Natural killer cell treated with Interleukin-12 subunit alpha and Interleukin-12 subunit beta and Interleukin-15 and Interleukin-18, amount 100 ng/mL, for 72 hours (primary cell): ENCODE data around the gene LHX8. TPM values are rescaled to one million over a fixed set of nuclear protein-coding genes. Genes with fewer than 3 reads are reported as not detected.
"Not testable (repeated sequence)": the region's sequence is repeated elsewhere in the genome, so short reads cannot be mapped to it uniquely, and the experiment has no call there.

ENCODE experiments used
- ATAC-seq, 2 donors: fragments of 150-1000 bp; cut with Tn5 transposase in 1 of 2; sonication (Bioruptor Pico), chemical (Tn5 transposase) in 1 of 2; 2 replicates each; pipeline ENCODE4 v1.10.0; 2021
- DNase-seq: peaks from one replicate; pipeline ENCODE4 v3.0.0; 2022; ENCODE audit warnings: low spot score
- H3K27ac Mint-ChIP-seq, 2 donors: 1 replicate in 1 of 2; 2 replicates in 1 of 2; pipeline ENCODE4 v1.8.0; 2022; ENCODE audit warnings: mixed read lengths in 2 of 2, mild to moderate bottlenecking in 1 of 2, moderate library complexity in 1 of 2
- H3K27me3 Mint-ChIP-seq, 2 donors: 1 replicate in 1 of 2; 2 replicates in 1 of 2; pipeline ENCODE4 v1.8.0; 2022; ENCODE audit warnings: mixed read lengths in 2 of 2
- H3K36me3 Mint-ChIP-seq: one replicate; pipeline ENCODE4 v1.8.0; 2022; ENCODE audit warnings: mixed read lengths
- H3K4me1 Mint-ChIP-seq, 2 donors: 1 replicate in 1 of 2; 2 replicates in 1 of 2; pipeline ENCODE4 v1.8.0; 2022; ENCODE audit warnings: low read depth in 2 of 2, mixed read lengths in 2 of 2, mild to moderate bottlenecking in 1 of 2
- H3K4me3 Mint-ChIP-seq: one replicate; pipeline ENCODE4 v1.8.0; 2022; ENCODE audit warnings: mixed read lengths
- H3K9me3 Mint-ChIP-seq: 2 replicates; pipeline ENCODE4 v1.8.0; 2022; ENCODE audit warnings: mixed read lengths
- total RNA-seq, 2 donors: library from RNA; stranded (reverse); gene quantifications; one replicate each; pipeline ENCODE4 v1.2.3, GENCODE V29; 2022

LHX8 gene
- total RNA-seq, result not detected

DNA sequence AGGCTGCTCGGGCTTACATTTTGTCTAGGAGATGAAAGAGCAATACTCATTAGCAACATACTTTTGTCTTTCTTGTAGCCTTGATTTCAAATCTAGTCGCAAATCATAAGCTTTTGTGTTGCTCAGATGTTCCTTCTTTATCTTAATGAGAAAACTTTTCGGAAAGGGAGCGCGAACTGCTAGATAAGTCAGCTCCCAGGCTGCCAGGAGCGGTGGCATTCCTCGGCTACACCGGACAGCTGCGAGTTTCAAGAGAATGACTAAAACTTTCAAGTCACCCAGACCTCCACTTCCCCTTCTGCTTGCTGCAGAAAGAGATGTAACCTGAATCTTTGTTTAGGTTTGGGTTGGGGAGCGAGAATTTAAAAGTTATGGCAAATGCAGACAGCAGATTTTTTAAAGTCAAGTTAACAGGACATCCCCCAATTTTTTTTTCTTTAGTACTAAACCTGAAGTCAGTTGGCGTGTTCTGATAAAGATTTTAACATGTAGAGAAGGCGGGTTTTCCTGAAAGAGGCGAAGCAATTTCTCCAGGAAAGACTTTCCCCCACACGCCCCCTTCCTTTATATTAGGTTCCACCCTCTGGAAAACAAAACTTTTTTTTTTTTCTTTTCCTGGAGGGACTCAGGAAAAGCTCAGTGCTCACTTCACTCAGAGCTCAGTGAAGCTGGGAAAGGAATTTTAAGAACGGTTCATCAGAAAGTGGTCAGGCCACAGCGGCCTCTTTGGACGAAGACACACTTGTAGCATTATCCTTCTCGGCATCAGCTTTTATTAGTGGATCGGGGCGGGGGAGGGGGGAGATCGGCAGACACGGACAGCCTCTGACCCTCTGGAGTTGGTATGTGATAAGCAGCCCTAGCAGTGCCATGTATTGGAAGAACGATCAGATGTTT is at the start of gene LHX8:
Gene LHX8, plus strand, starts transcription at position 639 of the 897 bp plus-strand sequence. CDS start 2,227 bp downstream, outside the sequence.
- ATAC-seq (no peak), DNase-seq (no peak)
- Mint-ChIP-seq H3K4me3 (no peak within 1 kb of the TSS), H3K27me3 (peaks cover 46 to 48% of the 10 kb centered on the region in 2 donors), H3K4me1 (no peaks in the 10 kb centered on the region), H3K9me3 (peaks cover 8% of the 10 kb centered on the region), H3K36me3 (peaks cover 24% of the 10 kb centered on the region), H3K27ac (no peak within 1 kb of the TSS)

DNA sequence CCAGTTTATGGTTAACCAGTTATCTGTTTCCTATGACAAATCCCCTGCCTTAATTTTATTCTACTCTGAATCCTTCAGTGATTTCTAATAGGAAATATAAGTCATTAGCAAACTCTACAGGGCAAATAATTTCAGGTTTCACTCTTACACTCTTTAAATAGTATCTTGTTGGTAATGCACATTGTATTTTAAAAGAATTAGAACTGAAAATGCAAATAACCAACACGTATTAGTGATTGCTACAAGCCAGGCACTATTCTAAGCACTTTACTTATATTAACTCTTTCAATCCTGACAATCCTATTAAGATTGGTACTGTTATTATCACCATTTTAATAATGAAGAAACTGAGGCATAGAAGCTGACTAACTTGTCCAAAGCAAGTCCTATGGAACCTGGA is 48.3 kb upstream of the LHX8 start:
- peaks cover 29% of the 10 kb centered on the region for H3K9me3 Mint-ChIP-seq

DNA sequence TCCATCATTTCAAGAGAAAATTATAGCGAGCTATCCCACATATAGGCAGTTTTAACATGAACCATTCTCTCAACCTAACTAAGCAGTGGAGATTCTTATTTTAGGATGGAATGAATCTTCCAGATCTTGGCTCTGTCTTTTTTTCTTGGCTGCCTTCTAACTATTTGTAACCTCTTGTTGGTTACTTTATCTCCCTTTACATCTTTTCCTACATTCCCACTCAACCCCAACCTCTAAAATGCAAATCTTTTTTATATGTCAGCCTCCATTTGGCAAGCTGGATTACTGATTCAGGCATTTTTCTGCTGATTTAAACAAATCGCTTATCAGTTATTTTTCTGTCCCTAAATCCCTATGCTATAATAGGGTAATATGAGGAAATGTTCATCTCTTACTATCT is 46.9 kb upstream of the LHX8 start:
- Mint-ChIP-seq H3K27ac (no peak overlapping the region), H3K4me3 (no peak overlapping the region), H3K27me3 (no peaks in the 10 kb centered on the region), H3K4me1 (no peaks in the 10 kb centered on the region), H3K36me3 (no peaks in the 10 kb centered on the region), H3K9me3 (peaks cover 23% of the 10 kb centered on the region)
- no peak for ATAC-seq
- no peak for DNase-seq

More for the DNA sequence above, 48.3 kb upstream of the LHX8 start:
- Mint-ChIP-seq H3K27ac (no peak overlapping the region), H3K36me3 (no peaks in the 10 kb centered on the region), H3K27me3 (no peaks in the 10 kb centered on the region), H3K4me1 (no peaks in the 10 kb centered on the region), H3K4me3 (no peak overlapping the region)
- no peak for ATAC-seq
- DNase-seq, result no peak

DNA sequence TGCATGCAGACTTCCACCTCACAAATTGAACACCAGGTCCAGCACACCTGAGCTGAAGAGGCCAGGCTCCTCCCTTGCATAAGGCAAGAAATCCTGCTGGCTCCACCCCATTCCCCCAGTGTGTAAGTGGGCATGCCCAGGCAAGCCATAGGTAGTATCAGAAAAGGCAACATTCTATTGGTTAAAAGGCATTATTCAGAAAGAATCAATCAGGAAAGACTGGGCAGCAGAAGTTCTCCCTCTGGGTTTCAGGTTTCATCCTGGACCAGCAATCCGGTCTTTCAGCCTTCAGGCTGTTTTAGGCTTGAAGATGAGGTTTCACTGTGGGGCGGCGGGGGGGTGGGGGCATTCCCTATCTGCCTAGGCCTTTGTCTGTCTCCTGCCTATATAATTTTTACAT is 42.0 kb upstream of the LHX8 start:
- Mint-ChIP-seq H3K27me3 (no peaks in the 10 kb centered on the region), H3K4me1 (no peaks in the 10 kb centered on the region), H3K36me3 (no peaks in the 10 kb centered on the region), H3K27ac (no peak overlapping the region), H3K9me3 (peaks cover 17% of the 10 kb centered on the region), H3K4me3 (no peak overlapping the region)
- ATAC-seq (no peak), DNase-seq (no peak)

DNA sequence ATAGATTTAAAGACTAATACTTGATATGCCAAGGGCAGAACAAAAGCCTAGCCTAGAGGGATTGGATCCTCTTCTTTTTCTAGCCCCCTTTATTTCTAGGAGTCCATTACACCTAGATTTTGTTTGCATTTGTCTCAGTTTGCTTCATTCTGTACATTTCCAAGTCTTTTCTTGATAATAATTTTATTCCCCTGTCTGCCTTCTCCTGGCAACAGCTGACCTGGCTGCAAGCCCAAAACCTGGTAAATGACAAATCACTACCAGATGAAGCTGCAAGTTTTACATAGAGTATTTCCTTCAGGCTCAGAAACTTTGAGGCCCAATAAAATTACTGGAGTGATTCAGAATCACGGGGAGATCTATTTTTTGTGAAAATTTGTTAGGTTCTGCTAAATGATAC is 36.5 kb upstream of the LHX8 start:
- no peaks in the 10 kb centered on the region for H3K27me3 Mint-ChIP-seq
- DNase-seq (no peak), ATAC-seq (no peak)
- H3K9me3 Mint-ChIP-seq, result peaks cover 3% of the 10 kb centered on the region
- no peak overlapping the region for H3K4me3 Mint-ChIP-seq
- no peak overlapping the region for H3K27ac Mint-ChIP-seq
- no peaks in the 10 kb centered on the region for H3K4me1 Mint-ChIP-seq
- H3K36me3 Mint-ChIP-seq, result no peaks in the 10 kb centered on the region

DNA sequence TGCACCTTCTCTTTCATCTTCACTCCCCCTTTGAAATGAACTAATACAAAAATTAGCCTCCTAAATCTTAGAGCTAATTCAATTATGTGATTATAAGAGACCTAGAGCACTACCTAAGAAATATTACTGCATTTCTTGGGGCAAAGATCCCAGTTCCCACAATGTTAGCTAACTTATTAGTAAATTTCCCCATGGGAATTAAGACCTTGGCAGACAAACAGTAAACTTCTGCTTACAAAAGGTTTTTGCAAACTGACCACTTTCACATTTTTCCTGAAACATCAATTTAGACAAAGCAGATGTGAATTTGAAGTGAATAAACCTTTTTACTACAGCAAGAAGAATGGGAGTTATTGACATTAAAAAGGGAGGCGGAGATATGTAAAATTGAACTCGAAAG is 34.6 kb upstream of the LHX8 start:
- DNase-seq (no peak), ATAC-seq (no peak)
- H3K4me3 Mint-ChIP-seq, result no peak overlapping the region
- H3K36me3 Mint-ChIP-seq, result no peaks in the 10 kb centered on the region
- H3K27me3 Mint-ChIP-seq, result no peaks in the 10 kb centered on the region
- H3K9me3 Mint-ChIP-seq, result peaks cover 3% of the 10 kb centered on the region
- no peak overlapping the region for H3K27ac Mint-ChIP-seq
- no peaks in the 10 kb centered on the region for H3K4me1 Mint-ChIP-seq

DNA sequence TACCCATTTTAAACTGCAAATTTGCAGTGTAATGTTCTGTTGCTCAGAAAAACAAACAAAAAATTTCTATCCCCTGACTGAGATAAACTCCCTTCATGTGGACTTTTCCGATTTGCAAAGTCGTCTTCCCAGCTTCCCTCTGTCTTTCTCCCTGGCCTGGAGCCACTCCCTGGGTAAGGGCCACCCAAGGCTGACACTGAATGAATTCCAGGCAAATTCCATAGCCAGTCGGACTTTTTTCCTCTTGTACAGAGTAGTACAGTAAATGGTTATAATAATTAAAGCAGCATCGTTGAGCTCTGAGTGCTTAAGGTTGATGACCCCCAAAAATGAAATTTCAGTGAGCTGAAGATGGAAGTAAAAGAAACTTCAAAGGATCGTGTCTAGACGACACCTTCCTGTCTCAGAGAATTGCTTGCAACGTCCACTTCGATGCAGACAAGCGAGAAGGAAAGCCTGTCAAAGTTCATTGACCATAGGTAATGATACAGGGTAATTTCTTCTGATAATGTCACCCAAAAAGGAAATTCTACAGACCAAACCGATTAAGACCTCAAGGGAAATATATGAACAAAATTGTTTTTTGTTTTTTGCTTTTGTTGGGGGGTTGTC is 33.6 kb upstream of the LHX8 start:
- DNase-seq (no peak), ATAC-seq (no peak)
- no peaks in the 10 kb centered on the region for H3K36me3 Mint-ChIP-seq
- H3K4me1 Mint-ChIP-seq, result no peaks in the 10 kb centered on the region
- H3K9me3 Mint-ChIP-seq, result peaks cover under 1% of the 10 kb centered on the region
- H3K27ac Mint-ChIP-seq, result no peak overlapping the region
- H3K4me3 Mint-ChIP-seq, result no peak overlapping the region
- no peaks in the 10 kb centered on the region for H3K27me3 Mint-ChIP-seq

DNA sequence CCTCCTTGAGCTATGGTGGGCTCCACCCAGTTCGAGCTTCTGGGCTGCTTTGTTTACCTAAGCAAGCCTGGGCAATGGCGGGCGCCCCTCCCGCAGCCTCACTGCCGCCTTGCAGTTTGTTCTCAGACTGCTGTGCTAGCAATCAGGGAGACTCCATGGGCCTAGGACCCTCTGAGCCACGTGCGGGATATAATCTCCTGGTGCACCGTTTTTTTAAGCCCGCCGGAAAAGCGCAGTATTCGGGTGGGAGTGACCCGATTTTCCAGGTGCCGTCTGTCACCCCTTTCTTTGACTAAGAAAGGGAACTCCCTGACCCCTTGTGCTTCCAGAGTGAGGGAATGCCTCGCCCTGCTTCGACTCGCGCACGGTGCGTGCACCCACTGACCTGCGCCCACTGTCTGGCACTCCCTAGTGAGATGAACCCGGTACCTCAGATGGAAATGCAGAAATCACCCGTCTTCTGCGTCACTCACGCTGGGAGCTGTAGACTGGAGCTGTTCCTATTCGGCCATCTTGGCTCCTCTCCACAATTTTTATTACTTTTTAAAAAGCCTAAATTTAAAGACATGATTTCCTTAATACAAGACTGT is 21.7 kb upstream of the LHX8 start:
- H3K9me3 Mint-ChIP-seq, H3K4me3 Mint-ChIP-seq, ATAC-seq, H3K4me1 Mint-ChIP-seq, H3K36me3 Mint-ChIP-seq, H3K27ac Mint-ChIP-seq, H3K27me3 Mint-ChIP-seq, DNase-seq: not testable (repeated sequence)

DNA sequence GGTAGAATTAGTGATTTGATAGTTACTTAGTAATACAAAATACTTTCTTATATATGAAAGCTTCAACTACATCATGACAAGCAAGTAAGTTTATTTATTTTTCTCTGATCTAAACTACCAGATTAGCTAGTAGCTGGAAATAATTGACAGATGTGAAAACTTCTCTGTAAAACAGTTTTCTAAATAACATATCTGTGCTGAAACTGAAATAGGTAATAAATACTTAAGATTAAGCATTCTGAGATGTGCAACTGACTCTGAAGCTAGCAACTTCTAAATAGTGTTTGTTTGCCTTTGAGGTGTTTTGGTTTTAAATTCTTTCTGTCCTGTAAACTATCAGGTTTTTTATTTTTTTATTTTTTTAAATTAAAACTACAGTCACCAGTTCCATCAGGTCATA is 18.5 kb upstream of the LHX8 start:
- DNase-seq (no peak), ATAC-seq (no peak)
- Mint-ChIP-seq H3K27ac (no peak overlapping the region), H3K4me1 (no peaks in the 10 kb centered on the region), H3K36me3 (no peaks in the 10 kb centered on the region), H3K27me3 (no peaks in the 10 kb centered on the region), H3K9me3 (peaks cover 6% of the 10 kb centered on the region), H3K4me3 (no peak overlapping the region)

DNA sequence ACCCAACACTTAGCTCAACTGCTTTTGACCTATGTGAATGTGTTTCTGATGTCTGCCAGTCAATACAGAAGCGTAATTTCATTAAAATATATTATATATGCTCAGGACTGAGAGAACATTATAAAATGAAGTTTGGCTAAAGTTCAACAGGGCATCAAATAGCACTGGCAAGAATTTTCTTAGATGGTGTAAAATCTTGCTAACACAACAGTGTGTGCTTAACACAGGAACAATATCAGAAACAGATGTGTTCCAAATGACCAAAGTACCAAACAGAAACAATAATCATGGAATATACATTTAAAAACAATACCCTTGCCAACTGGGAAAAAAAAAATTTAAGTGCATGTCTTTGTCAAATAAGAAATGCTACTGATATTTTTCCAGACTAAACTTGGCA is 10.4 kb upstream of the LHX8 start:
- Mint-ChIP-seq H3K27ac (no peak overlapping the region), H3K36me3 (peaks cover 8% of the 10 kb centered on the region)

DNA sequence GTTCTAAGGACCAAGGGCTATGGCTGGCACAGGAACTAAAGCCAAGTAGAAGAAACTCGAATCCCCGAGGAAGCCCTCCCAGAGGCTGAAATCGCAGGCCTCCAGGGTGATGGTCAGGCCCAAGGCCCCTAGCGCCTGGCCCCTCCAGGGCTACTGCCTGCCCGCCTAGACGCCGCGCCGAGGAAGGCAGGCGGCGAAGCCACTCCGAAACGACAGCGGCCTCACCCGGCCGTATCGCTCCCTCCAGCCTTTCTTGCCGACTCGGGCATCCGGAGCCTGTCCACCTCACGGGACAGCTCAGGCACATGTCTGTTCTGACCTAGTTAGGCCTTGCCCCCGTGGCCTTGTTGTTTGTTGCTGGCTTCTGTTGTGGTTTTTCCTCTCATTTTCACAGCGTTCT is 9.7 kb upstream of the LHX8 start:
- no peak for DNase-seq
- Mint-ChIP-seq H3K9me3 (peaks cover 5% of the 10 kb centered on the region), H3K27ac (no peak overlapping the region), H3K27me3 (peaks cover 25 to 27% of the 10 kb centered on the region in 2 donors), H3K4me3 (no peak overlapping the region), H3K4me1 (no peaks in the 10 kb centered on the region), H3K36me3 (peaks cover 13% of the 10 kb centered on the region)
- ATAC-seq, result no peak

More for the DNA sequence above, 10.4 kb upstream of the LHX8 start:
- Mint-ChIP-seq H3K4me1 (no peaks in the 10 kb centered on the region), H3K9me3 (peaks cover 2% of the 10 kb centered on the region), H3K27me3 (peaks cover 19 to 24% of the 10 kb centered on the region in 2 donors), H3K4me3 (no peak overlapping the region)
- no peak for ATAC-seq
- DNase-seq, result no peak

DNA sequence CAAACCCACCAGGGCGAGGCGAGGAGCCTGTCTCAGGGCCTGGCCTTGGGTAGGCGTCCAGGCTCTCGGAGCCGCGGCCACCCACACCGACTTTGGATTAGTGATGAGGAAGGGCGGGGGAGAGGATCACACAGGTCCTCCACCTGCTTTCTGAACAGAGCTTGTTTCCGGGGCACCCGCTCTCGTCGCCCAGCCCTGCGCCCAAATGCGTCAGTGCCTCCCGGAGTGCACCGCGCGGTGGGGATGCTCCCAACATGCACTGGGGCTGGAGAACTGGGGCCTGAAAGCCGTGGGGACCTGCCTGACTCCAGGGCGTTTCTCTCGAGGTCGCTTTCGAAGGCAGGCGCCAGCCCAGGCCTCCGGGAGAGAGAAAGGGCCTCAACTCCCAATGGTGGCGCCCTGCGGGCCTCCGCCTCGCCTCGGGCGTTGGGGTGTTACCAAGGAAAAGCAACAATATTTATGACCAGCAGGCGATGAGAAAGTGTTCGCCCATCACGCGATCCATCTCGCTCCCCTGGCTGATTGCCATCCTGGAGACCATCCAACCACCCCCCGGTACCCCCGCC is 8.9 kb upstream of the LHX8 start:
- no peak overlapping the region for H3K4me3 Mint-ChIP-seq
- H3K9me3 Mint-ChIP-seq, result peaks cover 5% of the 10 kb centered on the region
- H3K4me1 Mint-ChIP-seq, result no peaks in the 10 kb centered on the region
- no peak for DNase-seq
- H3K36me3 Mint-ChIP-seq, result peaks cover 13% of the 10 kb centered on the region
- ATAC-seq, result no peak
- no peak overlapping the region for H3K27ac Mint-ChIP-seq
- H3K27me3 Mint-ChIP-seq, result peaks cover 25 to 27% of the 10 kb centered on the region in 2 donors

DNA sequence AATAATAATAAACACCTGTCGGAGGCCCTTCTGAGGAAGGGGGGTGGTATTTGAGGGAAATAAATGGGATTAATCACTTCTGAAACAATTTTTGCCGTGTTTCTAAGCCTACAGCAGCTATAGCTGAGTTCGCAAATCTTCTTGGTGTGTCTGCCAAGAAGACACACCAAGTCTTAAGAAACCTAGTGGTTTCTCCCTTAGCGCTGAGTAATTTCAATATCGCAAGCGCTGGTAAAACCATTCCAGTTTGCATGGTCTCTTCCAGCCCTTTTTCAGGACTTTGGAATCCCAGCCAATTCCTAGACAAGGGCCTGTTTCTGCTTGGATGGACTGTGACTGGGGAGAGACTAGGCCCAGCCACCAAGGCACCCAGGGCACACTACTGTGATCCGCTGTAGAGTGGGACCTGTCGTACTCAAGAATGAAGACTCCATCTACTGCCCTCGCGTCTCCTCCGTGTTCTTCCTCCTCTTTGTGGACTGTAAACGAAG is 7.5 kb upstream of the LHX8 start:
- Mint-ChIP-seq H3K4me1 (no peaks in the 10 kb centered on the region), H3K36me3 (peaks cover 18% of the 10 kb centered on the region), H3K27ac (no peak overlapping the region), H3K4me3 (no peak overlapping the region), H3K9me3 (peaks cover 5% of the 10 kb centered on the region), H3K27me3 (peaks cover 32 to 33% of the 10 kb centered on the region in 2 donors)
- no peak for DNase-seq
- ATAC-seq, result no peak
